NCI-H146 treated with DMSO at 0.1 percent for 48 hours (cell line): ENCODE data around the gene NEAT1.
"Not testable (repeated sequence)": the region's sequence is repeated elsewhere in the genome, so short reads cannot be mapped to it uniquely, and the experiment has no call there.

Experiments
- DNase-seq: peaks from one replicate; lab custom pipeline; 2025; ENCODE audit not compliant: unreplicated experiment; lab: John Stamatoyannopoulos, UW

The NEAT1 gene

GRCh38 chr11:65404638-65405339 is 17.8 kb upstream of the NEAT1 start:
- DNase-seq, result no peak

DNA sequence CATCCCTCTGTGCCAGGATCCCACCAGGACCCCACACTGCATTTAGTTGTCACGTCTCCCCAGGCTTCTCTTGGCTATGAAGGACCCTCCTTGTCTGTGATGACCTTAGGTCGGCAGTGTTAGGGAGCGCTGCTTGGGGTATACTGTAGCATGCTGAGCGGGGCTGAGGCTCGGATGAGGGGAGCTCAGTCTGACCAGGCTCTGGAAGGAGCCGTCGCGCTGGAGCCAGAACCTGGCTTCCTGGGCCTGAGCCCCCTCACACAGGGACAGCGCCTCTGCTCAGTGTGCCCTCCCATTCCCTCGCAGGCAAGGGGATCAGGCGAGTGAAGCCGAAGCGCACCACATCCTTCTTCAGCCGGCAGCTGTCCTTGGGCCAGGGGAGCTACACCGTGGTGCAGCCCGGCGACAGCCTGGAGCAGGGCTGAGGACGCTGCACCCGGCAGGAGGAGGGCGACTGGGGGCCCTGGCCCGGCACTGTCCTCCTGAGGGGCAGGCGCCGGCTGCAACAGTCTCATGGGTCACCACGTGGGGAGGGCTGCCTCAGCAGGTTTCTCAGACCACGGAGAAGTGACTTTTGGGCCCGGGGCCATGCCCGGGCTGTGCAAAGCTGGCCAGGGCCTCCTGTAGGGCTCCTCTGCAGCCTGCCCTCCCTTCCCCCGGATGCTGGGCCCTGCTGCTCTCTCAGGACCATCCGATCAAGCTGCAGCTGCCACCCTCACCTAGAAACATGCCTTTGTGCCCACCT is 11.5 kb upstream of the NEAT1 start:
- no peak for DNase-seq

- no peak for DNase-seq
Measured at GRCh38 chr11:65411681-65412070, 10.9 kb upstream of the NEAT1 start.

DNA sequence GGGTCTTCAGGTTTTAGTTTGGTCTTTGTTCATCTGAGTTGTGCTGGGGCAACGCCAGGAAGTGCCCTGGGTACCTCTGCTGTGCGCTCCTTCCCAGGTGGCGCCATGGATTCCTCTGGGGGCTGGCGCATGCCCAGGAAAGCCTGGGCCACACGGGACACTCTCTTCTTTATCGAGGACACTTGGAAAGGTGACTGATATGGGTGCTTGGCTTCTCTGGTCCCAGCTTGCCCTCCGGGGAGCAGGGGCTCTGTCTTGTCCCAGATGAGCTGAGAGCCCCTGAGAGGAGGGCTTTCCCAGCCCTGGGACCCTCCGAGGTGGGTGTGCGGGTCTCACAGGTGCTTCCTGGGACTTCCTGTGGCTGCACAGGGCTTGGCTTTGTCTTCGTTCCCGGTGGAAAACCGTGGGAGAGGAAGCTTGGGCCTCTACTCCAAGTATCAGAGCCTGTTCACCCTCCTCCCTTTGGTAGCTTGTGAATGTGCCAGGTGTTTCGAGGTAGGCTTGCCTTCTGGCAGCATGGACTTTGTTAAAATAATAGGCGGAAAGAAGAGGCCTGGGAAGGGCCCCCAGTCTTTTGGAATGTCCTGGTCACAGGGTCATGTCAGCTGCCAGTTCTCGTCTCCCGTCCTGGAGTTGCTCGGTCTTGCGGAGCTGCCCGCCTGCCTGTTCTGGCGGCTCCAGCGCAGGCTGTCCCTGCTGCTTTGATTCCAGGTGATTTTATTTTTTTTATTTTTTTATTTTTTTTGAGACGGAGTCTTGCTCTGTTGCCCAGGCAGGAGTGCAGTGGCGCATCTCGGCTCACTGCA is 10.1 kb upstream of the NEAT1 start:
- no peak for DNase-seq

GRCh38 chr11:65413077-65413664 is 9.4 kb upstream of the NEAT1 start:
- DNase-seq, result not testable (repeated sequence)

DNA sequence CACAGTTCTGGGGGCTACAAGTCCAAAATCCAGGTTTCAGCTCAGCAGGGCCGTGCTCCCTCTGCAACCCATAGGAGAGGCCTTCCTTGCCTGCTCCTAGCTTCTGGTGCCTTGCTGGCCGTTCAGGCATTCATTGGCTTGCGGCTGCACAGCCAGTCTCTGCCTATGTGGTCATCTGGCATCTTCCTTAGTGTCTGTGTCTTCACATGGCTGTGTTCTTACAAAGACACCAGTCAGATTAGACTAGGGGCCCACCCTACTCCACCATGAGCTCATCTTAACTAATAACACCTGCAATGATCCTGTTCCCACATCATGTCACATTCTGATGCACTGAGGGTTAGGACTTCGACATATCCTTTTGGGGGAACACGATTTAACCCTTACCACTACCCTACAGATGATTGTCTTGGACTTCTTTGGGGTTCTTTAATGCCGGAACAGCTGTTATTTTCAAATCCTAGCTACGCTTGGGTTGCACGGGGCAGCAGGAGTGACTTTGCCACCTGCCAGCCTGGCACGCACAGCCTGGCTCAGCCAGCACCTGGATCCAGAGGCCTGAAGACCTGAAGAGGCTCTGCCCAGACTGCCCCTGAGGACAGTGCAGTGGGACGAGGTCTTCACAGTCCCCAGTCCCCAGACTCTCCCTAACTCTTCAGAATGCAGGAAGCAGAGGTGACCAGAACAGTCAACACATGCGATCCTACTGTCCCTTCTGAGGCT is 7.7 kb upstream of the NEAT1 start:
- no peak for DNase-seq

- no peak for DNase-seq
Measured at GRCh38 chr11:65415499-65416340, 6.9 kb upstream of the NEAT1 start.

DNA sequence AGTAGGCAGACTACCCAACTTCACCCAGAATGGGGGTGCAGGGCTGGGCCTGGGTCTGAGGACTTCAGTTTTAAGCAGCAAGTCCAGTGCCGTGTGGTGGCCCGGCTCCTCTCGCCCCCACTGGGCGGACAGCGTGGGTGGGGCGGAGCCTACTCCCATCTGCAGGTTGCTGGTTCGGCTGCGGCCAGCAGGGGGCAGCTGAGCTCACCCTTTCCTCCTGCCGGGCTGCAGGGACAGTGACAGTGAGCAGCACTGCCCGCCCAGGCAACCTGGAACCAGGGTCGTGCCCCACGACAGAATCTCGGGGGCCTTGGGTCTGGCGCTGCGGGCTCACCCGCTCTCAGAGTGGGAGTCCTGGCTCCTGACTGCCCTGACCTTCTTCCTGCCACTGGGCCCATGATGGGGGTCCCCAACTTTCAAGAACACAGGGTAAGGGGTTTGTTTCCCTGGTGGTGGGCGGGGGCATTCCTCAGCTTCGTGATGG is 6.2 kb upstream of the NEAT1 start:
- peak; percentile 48 for DNase-seq

GRCh38 chr11:65416841-65417701 is 5.5 kb upstream of the NEAT1 start:
- no peak for DNase-seq

- DNase-seq, result no peak
Measured at GRCh38 chr11:65417702-65418430, 4.7 kb upstream of the NEAT1 start.

- DNase-seq, result no peak
Measured at GRCh38 chr11:65418431-65418680, 4.2 kb upstream of the NEAT1 start.

DNA sequence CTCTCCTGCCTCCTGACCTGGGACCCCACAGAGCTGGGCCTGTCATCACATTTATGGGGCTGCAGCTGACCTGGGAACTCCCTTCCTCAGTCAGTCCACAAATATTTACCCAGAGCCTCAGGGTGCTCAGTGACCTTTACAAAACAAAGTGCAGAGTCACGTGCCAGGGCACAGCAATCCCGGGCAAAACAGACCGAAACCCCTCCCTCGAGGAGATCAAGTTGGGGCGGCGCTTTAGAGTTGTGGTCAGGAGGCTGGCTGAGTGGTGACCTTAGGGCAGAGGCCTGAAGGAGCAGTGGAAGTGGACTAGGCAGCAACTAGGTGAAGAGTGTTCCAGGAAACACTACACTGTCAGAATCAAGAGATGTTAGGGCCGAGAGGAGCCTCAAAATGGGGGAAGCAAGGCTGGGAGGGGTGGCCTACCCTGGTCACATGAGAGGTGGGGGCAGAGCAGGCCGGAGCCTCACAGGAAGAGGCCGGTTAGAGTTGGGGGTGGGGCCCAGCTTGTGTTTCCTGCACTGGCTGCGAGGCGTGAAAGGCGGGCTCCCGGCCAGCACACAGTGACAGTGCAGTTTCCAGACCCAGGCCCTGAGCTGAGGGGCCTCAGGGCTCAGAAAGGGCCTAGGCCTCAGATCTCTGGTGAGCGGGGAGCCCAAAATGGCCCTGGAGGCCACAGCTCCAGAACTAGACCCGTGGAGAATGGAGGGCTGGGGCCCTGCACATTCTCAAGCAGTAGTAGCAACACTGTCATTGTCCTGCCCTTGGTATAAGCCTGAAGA is 3.7 kb upstream of the NEAT1 start:
- DNase-seq, result peak; percentile 97

GRCh38 chr11:65419460-65419771 is 3.2 kb upstream of the NEAT1 start:
- no peak for DNase-seq

- no peak for DNase-seq
Measured at GRCh38 chr11:65419772-65420481, 2.7 kb upstream of the NEAT1 start.

- no peak for DNase-seq
Measured at GRCh38 chr11:65420506-65420905, 2.1 kb upstream of the NEAT1 start.

DNA sequence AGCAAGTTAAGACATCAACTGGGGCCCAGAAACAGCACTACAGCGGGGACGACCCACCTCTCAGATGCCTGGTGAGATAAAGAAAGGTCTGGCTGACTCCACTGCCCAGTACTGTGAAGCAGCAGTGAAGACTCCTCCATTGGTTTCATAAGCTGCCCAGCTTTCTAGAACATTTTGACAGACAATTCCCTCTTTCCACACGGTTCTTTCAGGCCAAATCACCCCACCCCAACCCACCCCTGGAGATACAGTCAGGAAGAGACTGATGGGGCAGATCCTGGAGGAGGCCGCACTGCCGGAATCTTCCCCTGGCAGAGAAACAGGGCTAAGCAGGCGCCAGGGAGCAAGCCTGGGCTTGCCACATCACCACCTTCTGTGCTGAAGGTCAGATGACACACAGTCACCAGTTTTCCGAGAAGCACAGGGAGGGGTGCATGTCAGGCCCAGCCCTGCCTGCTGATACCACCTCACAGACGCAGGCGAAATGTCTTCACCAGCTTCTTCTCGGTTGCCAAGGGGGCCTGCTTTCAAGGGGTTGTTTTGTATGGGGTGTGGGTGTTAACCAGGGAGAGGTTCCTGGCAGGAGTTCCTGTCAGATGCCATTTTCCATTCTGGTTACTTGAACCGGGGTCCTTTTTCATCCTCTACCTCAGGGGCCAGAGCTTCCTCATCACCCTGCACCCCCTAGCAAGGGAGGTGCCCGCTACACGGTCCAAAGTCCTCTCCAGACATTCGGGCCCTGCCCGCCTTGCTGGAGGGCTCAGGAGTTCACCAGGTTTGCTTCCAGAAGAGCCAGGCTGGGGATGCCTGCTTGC is 1.4 kb upstream of the NEAT1 start:
- DNase-seq, result peak; percentile 81
